ENCODE measurements around the gene SIX2.
A peak's percentile ranks its signal among the peaks of the same experiment; 100 is the strongest.

Gene SIX2

GRCh38 chr2:44969936-44970335 lies 39.3 kb downstream of the SIX2 start:
- DNase-seq: no peak

DNA sequence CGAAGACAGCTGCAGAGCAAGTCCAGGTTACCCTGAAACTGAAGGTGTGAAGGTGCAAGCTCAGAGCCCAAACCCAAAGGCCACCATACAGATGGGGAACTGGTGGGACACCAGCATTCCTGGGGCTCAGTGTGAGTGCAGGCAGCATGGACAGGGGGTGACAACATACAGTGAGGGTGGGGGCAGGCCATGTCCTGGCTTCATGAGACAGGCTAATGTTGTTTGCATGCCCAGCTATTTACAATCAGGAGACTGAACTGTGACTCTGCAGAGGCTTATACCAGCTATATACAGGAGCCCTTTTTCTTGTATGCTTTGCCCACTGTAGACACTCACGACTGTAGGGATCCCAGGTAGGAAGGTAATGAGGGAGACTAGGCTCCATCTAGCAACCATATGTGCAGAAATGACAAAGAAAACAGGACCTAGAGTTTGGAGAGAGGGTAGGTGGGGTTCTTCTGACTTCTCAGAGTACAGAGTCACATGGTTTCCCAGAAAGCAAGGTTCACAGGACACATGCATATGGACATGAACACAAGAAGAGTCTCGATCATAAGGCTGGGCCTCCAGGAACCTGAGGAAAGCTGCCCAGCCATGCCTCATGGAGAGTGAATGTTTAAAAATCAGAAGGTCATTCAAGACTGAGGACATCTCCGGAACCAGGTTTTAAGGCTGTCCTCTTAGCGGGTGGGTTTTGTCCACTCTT lies 41.4 kb downstream of the SIX2 start:
- DNase-seq: no peak

DNA sequence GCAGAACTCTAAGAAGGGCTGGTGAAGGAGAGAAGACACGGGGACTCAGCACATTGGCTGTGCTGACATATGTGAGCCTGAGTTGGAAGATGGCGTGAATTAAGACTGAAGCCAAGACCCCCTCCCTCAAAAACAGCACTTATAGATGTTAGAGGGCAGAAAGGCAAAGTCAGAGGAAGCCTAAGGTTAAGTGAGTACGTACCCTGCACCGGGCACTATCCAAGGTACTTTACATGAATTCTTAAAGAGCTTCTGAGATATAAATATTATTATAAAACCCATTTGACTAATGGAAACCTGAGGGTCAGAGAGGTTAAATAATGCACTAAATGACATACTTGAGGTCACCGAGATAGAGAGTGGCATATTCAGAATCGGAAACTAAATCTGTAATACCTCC lies 42.2 kb downstream of the SIX2 start:
- no peak for DNase-seq

- no peak for DNase-seq
Measured at GRCh38 chr2:44965684-44966083, 43.6 kb downstream of the SIX2 start.

- DNase-seq: no peak
Measured at GRCh38 chr2:44964752-44965236, 44.5 kb downstream of the SIX2 start.

DNA sequence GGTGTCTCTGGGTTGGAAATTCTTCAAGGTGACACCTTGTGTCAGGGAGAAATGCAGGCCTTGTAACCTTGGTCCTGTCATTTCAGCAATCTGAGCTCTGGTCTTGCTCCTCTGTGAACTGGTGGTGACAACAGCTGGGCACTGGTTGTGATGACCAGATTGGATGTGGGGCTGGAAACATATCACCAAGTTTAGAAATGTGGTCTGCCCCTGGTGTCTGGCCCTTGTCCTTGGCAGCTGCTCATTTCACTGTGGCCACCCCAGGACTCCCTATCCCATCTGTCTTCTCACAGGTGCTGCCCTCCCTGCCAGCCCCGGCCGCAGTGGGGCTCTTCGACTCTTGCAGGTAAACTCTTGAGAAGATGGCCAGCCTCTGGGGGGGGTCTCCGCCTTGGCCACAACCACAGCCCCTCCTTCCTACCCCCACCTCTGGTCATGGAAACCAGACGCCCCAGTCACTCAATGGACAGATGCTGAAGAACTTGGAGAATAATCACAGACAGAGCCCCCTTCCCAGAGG lies 47.0 kb downstream of the SIX2 start:
- no peak for DNase-seq

GRCh38 chr2:44960871-44961270 lies 48.4 kb downstream of the SIX2 start:
- DNase-seq: no peak

GRCh38 chr2:44959855-44960254 lies 49.4 kb downstream of the SIX2 start:
- no peak for DNase-seq

DNA sequence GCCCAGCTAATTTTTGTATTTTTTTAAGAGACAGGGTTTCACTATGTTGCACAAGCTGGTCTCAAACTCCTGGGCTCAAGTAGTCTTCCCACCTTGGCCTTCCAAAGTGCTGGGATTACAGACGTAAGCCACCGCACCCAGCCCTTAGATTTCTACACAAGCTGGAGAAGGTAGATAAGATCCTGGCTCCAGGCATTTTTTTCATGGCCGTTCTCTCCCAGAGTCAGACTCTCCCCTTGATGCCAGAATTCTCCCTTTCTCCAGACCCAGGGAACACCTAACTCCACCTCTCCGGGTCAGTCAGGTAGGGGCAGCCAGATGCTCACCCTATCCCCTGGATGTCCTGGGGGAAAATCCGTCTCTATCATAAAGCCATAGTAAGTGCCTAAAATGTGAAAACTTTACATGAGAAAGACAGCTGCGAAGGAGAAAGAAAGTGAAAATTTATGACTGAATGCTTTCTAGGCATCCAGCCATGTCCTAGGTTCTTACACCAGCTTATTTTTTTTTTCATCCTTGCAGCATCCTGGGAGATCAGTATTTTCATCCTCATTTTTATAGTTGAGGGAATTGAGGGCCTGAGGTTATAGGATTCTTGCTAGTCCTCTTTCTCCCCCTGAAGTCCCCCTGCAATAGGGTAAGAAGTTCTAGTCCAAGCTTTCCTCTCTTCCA lies 51.5 kb downstream of the SIX2 start:
- no peak for DNase-seq

DNA sequence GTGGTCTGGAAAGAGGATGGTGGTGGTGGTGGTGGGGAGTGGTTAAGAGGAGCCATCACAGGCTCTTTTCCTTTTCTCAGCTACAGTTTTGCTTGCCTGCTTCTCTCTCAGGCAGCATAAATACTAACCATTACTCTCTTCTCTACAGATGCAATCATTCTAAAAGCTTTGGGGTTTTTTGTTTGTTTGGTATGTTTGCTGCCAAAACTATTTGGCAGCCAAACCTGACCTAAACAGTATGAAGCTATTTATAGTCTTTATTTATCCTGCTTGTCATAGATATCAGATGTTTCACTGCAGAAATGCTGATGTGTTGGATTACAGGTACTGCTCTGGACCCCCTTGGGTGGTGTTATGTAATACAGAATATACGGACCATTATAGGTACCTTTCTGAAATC lies 52.4 kb downstream of the SIX2 start:
- DNase-seq: no peak

DNA sequence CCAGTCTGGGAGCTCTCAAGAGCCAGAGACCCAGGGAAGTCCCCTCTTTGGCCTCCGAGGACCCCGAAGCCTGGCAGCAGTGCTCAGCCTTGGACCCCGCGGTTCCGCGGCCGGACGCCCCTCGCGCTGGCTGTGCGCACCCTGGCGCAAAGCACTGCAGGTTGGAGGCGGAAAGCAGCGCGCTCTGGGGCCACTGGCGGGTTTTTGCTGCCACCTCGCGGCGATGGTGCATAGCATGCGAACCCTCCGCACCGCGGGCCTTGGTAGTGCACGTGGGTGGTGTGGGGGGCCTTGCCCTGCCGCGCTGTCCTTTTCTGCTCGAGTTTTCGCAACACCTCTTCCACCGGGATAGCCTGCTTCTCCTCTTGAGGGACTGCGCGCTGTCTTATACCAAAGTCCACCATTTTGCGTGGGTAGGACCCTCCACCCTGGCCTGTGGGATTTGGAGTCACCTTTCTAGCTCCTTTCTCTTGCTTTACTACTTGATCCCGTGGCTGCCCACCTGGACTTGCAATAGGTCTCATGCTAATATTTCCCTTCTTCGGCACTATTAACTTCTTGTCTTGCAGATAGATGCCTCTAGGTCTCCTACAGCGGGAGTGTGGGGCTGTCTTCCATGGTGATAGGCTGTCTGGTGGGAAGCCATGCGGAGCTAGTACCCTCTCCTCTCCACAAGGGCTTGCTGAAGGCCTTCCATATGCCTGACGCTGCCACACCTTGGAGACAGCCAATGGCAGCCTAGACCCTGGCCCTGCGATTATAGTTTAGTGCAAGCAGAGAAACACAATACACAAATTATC lies 53.5 kb downstream of the SIX2 start:
- peak; percentile 80 for DNase-seq

Data from right kidney (tissue), 1 donor.